Endometrial microvascular endothelial cells (primary cell): ENCODE measurements around the gene CADM4. TPM values are rescaled to one million over a fixed set of nuclear protein-coding genes. Genes with fewer than 3 reads are reported as not detected.
"Not testable (repeated sequence)": the region's sequence is repeated elsewhere in the genome, so short reads cannot be mapped to it uniquely, and the experiment has no call there.

Source experiments
- in situ Hi-C: cut with HindIII; loops from 2 replicates; pipeline ENCODE4 v1.10.0; 2017; ENCODE audit warnings: low sequenced_read_pairs, low pct_unique_long_range_greater_than_20kb; ENCODE audit errors: inconsistent ontology term
- total RNA-seq: library from RNA; depleted of rRNA; stranded (reverse); fragments of >200 nt; gene quantifications from one replicate; pipeline ENCODE4 v1.2.3, GENCODE V29; 2015; ENCODE audit errors: inconsistent ontology term

Gene CADM4
- total RNA-seq, 1 donor from 2014 or later: 0.19 TPM

DNA sequence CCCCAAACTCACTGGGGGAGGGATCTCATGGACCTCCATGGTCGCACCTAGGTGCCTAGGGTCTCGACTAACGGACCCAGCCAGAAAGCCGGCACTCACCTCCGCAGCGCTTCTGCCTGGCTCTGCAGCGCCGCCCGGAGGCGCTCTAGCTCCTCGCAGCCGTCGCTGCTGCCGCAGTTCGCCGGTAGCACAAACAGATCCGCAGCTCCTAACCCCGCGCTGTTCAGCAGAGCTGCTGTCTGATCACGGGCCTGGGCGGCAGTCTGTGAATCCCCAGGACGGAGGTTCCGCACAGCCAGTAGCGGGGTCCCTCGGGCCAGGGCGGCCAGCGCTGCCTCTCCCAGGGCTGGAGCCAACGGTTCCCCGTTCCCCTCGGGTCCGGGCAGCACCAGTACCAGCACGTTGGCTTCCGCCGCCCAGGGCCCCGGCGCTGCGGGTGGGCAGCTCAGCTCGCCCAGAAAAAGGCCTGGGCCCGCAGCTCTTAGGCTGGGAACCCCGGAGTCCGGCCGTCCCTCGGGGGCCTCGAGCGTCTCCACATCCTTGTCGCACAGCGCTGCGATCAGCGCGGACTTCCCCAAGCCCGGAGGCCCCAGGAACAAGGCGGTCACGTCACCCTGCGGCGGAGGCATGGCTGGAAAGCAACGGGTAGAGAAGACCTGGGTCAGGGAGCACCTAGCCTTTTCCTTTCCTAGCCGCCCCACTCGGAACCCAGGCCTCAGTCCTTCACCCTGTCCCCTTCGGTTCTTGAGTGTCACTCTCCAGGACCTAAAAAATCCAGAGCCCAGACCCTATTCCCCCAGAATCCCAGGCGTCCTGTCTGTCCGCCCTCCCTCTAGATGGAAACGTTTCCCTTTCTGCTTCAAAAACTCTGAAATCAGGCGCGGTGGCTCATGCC is 44.7 kb downstream of the CADM4 start:
- in situ Hi-C loops: no loop called here

- in situ Hi-C loops: no loop called here
Observed at GRCh38 chr19:43594081-43594697, 45.5 kb downstream of the CADM4 start.

GRCh38 chr19:43592800-43593350 is 46.8 kb downstream of the CADM4 start:
- in situ Hi-C loops: no loop called here

- in situ Hi-C loops: no loop called here
Observed at GRCh38 chr19:43591904-43592772, 47.5 kb downstream of the CADM4 start.

- in situ Hi-C loops: no loop called here
Observed at GRCh38 chr19:43589678-43590077, 50.0 kb downstream of the CADM4 start.

DNA sequence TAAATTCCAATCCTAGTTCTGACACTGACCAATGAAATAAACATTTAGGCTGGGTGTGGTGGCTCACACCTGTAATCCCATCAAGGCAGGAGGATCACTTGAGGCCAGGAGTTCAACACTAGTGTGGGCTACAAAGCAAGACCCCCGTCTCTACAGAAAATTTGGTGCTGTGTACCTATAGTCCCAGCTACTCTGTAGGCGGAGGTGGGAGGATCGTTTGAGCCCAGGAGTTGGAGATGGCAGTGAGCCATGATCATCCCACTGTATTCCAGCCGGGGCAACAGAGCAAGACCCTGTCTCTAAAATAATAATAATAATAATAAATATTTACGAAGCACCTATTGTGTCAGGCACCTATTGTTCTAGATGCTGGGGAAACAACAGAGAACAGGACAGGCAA is 50.4 kb downstream of the CADM4 start:
- in situ Hi-C loops: no loop called here

DNA sequence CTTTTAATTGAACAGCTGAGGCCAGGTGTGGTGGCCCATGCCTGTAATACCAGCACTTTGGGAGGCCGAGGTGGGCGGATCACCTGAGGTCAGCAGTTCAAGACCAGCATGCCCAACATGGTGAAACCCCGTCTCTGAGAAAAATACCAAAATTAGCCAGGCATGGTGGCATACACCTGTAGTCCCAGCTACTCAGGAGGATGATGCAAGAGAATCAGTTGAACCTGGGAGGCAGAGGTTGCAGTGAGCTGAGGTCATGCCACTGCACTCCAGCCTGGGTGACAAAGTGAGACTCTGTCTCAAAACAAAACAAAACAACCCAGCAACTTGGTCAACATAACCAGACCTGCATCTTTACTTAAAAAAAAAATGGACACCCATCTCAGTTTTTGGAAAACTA is 52.6 kb downstream of the CADM4 start:
- in situ Hi-C loops: not testable (repeated sequence)

- in situ Hi-C loops: no loop called here
Observed at GRCh38 chr19:43586346-43586745, 53.3 kb downstream of the CADM4 start.

DNA sequence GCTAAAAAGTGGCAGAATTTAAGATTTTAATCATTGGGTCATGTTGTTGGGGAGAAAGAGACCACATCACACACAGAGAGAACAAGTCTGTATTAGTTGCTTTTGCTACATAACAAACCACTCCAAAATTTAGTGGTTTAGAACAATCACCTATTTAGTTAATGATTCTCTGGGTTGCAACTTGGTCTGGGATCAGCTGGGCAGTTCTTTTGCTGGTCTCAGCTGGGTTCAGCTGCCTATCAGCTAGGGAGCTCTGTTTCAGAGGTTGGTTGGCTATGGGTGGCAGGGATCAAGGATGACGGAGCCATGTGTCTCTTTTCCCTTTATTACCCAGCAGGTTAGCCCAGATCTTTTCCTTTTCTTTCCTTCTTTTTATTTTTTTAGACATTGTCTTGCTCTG is 55.2 kb downstream of the CADM4 start:
- in situ Hi-C loops: no loop called here

- in situ Hi-C loops: no loop called here
Observed at GRCh38 chr19:43582495-43582894, 57.2 kb downstream of the CADM4 start.

DNA sequence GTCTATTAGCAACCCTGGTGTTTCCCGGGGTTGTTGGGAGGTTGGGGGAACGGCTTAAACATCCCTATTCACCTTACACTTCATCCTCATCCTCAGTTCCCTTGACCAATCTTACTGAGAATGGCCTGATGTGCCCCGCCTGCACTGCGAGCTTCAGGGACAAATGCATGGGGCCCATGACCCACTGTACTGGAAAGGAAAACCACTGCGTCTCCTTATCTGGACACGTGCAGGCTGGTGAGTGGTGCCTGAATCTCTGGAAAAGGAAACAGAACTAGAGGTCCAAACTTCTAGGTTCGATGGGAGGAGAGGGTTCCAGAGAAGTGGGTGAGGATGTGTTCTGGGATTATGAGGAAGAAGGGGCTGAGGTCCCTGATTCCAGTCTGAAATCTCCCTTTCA is 58.2 kb downstream of the CADM4 start:
- in situ Hi-C loops: no loop called here

GRCh38 chr19:43578787-43579186 is 60.9 kb downstream of the CADM4 start:
- in situ Hi-C loops: no loop called here

DNA sequence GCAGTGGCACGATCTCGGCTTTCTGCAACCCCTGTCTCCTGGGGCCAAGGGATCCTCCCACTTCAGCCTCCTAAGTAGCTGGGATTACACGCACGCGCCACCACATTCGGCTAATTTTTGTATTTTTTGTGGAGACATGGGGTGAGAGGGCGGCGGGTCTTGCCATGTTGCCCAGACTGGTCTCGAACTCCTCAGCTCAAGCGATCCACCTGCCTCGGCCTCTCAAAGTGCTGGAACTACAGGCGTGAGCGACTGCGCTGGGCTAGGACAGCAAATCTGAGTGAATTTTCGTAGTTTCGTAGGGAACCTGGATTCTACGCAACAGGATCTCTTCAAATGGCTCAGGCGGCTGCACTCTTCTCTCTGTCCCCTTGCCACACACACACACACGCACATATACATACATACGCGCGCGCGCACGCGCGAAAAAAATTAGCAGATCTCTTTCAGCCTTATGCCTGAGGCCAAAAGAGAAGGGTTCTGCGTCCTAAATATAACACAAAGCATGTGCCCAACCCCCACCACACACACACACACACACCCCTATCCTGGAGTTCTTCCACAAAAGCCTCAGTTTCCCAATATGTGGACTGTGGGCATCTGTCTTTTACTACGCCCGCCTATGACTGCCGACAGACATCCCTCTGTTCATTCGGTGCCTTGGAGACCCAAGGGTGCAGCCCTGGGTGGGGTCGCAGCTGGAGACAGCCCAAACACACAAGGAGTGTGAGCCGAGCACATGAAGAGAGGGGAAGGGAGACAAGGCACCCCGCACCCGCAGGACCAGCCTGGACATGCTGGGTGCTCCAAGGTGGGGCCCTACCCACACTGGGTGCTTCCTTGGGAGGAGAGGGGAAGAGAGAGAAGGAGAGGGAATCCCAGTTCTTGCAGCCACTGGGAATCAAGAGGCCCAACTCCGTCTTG is 63.4 kb downstream of the CADM4 start:
- in situ Hi-C loops: no loop called here

DNA sequence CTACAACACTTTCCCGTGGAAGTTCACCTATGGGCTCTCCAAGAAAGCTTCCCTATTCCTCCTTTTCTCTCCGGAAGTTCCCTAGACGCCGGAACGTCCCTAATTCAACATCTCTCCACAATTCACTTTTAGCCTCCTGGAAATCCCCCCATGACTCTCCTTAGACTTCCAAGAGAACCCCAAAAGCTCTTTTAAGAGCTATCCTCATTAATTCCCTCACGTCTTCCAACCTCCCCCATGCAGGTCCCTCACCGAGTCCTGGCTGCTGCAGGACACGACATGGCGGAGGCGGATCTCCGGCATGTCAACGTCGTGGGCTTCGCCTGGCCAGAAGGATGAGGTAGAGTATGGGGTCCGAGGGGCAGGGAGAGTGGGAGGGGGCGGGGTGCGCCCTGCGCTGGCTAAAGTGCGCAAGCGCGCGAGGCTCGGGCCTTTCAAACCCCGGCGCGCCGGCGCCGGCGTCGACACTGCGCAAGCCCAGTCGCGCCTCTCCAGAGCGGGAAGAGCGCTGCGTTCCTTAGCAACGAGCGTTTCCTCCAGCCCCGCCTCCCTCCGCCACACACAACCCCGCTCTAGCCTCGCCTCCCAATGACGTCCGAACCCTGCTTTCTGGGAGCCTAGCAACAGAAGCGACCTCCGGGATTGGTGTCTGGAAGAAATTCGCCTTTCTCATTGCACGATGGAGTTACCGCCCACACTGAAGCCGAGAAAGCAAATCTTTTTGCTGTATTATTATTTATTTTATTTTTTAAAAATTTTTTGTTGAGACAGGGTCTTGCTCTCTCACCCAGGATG is 64.3 kb downstream of the CADM4 start, which contains the start of the genes PINLYP and XRCC1:
TSS of gene PINLYP (plus strand) at position 646 of the 795 bp plus-strand sequence. CDS start 1,391 bp downstream, outside the sequence.
TSS of gene XRCC1 (minus strand) at position 372 of the 795 bp plus-strand sequence. CDS start at position 303, 69 bp downstream.
- in situ Hi-C loops: no loop called here

DNA sequence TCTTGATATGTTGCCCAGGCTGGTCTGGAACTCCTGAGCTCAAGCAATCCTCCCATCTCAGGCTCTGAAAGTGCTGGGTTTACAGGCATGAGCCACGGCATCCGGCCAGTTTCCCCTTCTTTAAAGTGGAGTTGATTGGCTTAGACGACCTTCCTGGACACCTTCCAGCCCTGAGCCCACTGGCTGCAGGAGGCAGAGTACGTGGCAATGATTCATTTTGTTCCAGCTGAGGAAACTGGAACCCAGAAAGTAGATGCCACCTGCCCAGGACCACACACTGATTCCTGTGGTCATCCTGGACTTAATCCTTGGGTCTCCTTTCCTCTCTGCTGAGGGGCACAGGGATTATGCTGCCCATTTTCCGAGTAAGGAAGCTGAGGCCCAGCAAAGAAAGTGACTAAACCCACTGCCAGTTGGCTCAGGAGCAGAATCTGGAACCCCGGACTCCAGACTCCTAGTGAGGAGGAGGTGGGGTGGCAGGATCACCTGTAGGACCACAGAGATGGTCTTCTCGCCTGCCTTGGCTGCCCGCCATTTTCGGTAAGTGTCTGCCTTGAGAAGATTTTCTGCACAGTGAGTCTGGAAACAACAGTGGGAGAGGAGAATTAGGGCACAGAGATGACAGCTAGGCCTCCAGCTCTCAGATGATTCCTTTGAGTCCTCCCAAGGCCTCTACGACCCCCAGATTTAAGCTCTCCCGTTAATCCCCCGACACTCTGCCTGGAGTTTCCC is 65.1 kb downstream of the CADM4 start:
- in situ Hi-C loops: no loop called here
